AG04449 (cell line): ENCODE results near the gene AGAP2.

Experiments used
- CTCF ChIA-PET: fragments of 350-600 bp; formaldehyde crosslinking; extraction: SDS; loops from one replicate; lab custom pipeline; 2021; ENCODE audit warnings: antibody characterized with exemption; lab: Yijun Ruan, JAX
- POLR2A ChIA-PET: fragments of 400-600, 350-600 bp; formaldehyde crosslinking; extraction: SDS; loops from one replicate; lab custom pipeline; 2020; ENCODE audit warnings: antibody characterized with exemption, inconsistent platforms; lab: Yijun Ruan, JAX
- DNase-seq: peaks from one replicate; pipeline ENCODE4 v3.0.0-alpha.2; 2010; ENCODE audit warnings: low read depth, low spot score
- H3K4me3 ChIP-seq: 2 replicates; pipeline ENCODE4 v1.5.1; 2011; ENCODE audit warnings: low read depth, mild to moderate bottlenecking, control low read depth, low read length
- TF ChIP-seq, protein P1 (sequence below): IDR thresholded peaks from one replicate; pipeline ENCODE4 v1.5.1; 2011; ENCODE audit warnings: mild to moderate bottlenecking, moderate library complexity, low read length, control low read depth, inconsistent platforms; ENCODE audit not compliant: insufficient read depth; ENCODE audit errors: missing control alignments

AGAP2 gene

GRCh38 chr12:57738661-57739237, at the start of gene AGAP2:
Gene AGAP2, minus strand, starts transcription at chr12:57738742. Its CDS starts 496 bp downstream, at chr12:57738246.
- ChIA-PET CTCF (interaction anchor here (0.6 to 5.2 kb wide), 5 partner anchors 13 to 285 kb away, joined by 3 to 82 read pairs (median 9); no protein-coding TSS in a partner anchor), POLR2A (interaction anchor here (0.9 kb wide), 1 partner anchor 12 kb away, joined by 3 read pairs; no protein-coding TSS in a partner anchor)
- peak within 1 kb of the TSS; percentile 42 for H3K4me3 ChIP-seq
- TF ChIP-seq, protein P1, sequence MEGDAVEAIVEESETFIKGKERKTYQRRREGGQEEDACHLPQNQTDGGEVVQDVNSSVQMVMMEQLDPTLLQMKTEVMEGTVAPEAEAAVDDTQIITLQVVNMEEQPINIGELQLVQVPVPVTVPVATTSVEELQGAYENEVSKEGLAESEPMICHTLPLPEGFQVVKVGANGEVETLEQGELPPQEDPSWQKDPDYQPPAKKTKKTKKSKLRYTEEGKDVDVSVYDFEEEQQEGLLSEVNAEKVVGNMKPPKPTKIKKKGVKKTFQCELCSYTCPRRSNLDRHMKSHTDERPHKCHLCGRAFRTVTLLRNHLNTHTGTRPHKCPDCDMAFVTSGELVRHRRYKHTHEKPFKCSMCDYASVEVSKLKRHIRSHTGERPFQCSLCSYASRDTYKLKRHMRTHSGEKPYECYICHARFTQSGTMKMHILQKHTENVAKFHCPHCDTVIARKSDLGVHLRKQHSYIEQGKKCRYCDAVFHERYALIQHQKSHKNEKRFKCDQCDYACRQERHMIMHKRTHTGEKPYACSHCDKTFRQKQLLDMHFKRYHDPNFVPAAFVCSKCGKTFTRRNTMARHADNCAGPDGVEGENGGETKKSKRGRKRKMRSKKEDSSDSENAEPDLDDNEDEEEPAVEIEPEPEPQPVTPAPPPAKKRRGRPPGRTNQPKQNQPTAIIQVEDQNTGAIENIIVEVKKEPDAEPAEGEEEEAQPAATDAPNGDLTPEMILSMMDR, result no peak
- no peak for DNase-seq

DNA sequence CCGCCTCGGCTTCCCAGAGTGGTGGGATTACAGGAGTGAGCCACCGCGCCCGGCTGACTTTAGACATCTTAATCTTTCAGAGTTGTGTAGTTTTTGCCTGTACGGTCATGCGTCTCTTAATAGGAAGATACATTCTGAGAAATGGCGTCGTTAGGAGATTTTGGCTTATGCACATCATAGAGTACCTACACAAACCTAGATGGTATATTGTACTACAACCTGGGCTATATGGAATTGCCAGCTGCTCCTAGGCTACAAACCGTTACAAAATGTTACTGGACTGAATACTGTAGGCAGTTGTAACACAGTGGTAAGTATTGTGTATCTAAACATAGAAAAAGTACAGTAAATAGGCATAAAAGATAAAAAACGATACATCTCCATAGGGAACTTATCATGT, 45.3 kb upstream of the AGAP2 start:
- TF ChIP-seq, protein P1, result no peak
- ChIA-PET CTCF (interaction anchor here (1.0 to 9.4 kb wide), 12 partner anchors 10 to 121 kb away, joined by 4 to 199 read pairs (median 8); partner anchors contain the start of genes CTDSP2, EEF1AKMT3 and METTL1), POLR2A (no interaction called here)
- H3K4me3 ChIP-seq, result no peak overlapping the region
- DNase-seq, result no peak

DNA sequence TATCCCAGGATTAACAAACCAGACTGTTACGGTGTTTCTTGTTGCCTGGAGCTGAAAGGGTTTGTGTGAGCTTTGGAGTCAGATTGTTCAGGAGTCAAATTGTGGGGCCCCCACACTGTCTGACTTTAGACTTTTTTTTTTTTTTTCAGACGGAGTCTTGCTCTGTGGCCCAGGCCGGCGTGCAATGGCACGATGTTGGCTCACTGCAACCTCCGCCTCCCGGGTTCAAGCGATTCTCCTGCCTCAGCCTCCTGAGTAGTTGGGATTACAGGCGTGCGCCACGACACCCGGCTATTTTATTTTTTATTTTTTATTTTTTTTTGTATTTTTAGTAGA, 44.9 kb upstream of the AGAP2 start:
- TF ChIP-seq, protein P1, result no peak
- H3K4me3 ChIP-seq, result peak overlapping the region; percentile 94
- ChIA-PET CTCF (interaction anchor here (0.9 to 9.4 kb wide), 25 partner anchors 10 to 127 kb away, joined by 3 to 199 read pairs (median 5); partner anchors contain the start of genes CTDSP2, CYP27B1, EEF1AKMT3 and METTL1), POLR2A (interaction anchor here (1.2 kb wide), 1 partner anchor 11 kb away, joined by 5 read pairs; the partner anchor contains the start of genes EEF1AKMT3 and METTL1)
- DNase-seq, result no peak

GRCh38 chr12:57782608-57783465, 44.3 kb upstream of the AGAP2 start, which contains the start of gene TSFM:
Gene TSFM, plus strand, starts transcription at chr12:57782787. Its CDS starts 15 bp downstream, at chr12:57782802.
- ChIA-PET CTCF (interaction anchor here (0.8 to 9.4 kb wide), 31 partner anchors 9 to 153 kb away, joined by 3 to 199 read pairs (median 5); partner anchors contain the start of genes CDK4, CTDSP2, CYP27B1 and EEF1AKMT3), POLR2A (interaction anchor here (1.2 kb wide), 1 partner anchor 10 kb away, joined by 5 read pairs; the partner anchor contains the start of genes EEF1AKMT3 and METTL1)
- TF ChIP-seq, protein P1, result peak; percentile 95
- peak; percentile 69 for DNase-seq
- H3K4me3 ChIP-seq, result peak within 1 kb of the TSS; percentile 94

DNA sequence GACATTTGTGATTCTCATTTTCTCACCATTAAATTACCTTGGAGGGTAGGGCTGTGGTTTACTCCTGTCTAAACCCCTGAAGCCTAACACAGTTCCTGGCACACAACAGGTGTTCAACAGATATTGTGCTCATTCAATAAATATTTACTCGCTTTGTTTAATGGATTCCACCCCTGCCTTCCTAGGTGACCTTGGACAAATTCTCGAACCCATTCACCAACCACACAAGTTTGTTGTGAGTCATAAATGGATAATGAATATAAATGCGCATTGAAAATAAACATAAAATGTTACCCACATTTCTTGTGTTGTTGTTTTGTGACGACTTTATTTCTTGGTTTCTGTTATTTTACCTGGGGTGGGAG, 43.7 kb upstream of the AGAP2 start:
- TF ChIP-seq, protein P1, result no peak
- no peak for DNase-seq
- H3K4me3 ChIP-seq, result no peak overlapping the region
- ChIA-PET CTCF (interaction anchor here (0.8 to 9.4 kb wide), 21 partner anchors 9 to 154 kb away, joined by 3 to 199 read pairs (median 5); partner anchors contain the start of genes CDK4, CYP27B1, EEF1AKMT3 and METTL1), POLR2A (no interaction called here)

DNA sequence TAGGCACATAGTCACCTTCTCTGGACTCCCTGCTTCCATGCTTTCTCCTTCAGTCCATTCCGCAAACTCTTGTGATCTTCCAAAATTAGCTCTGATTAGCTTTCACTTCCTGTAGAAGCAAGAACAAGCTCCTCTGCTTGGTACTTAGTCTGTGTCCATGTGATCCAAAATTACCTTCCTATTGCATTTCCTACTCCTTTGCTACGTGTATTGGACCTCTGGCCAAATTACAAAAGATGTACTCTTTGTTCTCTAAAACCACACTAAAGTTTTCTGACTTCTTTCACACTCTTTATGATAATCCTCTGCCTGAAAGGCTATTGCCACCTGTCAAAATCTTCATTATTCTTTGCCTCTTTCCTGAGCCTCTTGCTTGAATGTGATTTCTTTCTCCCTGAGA, 43.3 kb upstream of the AGAP2 start:
- no peak overlapping the region for H3K4me3 ChIP-seq
- no peak for DNase-seq
- TF ChIP-seq, protein P1, result no peak
- ChIA-PET POLR2A (no interaction called here), CTCF (interaction anchor here (1.0 to 9.4 kb wide), 10 partner anchors 9 to 123 kb away, joined by 3 to 199 read pairs (median 4); partner anchors contain the start of genes CYP27B1, EEF1AKMT3 and METTL1)
